BLaER1 (cell line): ENCODE data around the gene TECR.
A peak's percentile ranks its signal among the peaks of the same experiment; 100 is the strongest.
"Not testable (repeated sequence)": the region's sequence is repeated elsewhere in the genome, so short reads cannot be mapped to it uniquely, and the experiment has no call there.

Source experiments
- H3K27ac ChIP-seq: shearing (Covaris generic); formaldehyde crosslinking; 2 replicates; pipeline ENCODE4 v1.8.1; 2022
- H3K27me3 ChIP-seq: shearing (Covaris generic); formaldehyde crosslinking; 2 replicates; pipeline ENCODE4 v1.8.1; 2022
- H3K36me3 ChIP-seq: shearing (Covaris generic); formaldehyde crosslinking; 2 replicates; pipeline ENCODE4 v1.8.1; 2022
- H3K4me1 ChIP-seq: shearing (Covaris generic); formaldehyde crosslinking; 2 replicates; pipeline ENCODE4 v1.8.1; 2022
- H3K4me2 ChIP-seq: shearing (Covaris generic); formaldehyde crosslinking; 2 replicates; pipeline ENCODE4 v1.8.1; 2022
- H3K4me3 ChIP-seq: shearing (Covaris generic); formaldehyde crosslinking; 2 replicates; pipeline ENCODE4 v1.8.1; 2022
- H3K9ac ChIP-seq: shearing (Covaris generic); formaldehyde crosslinking; 2 replicates; pipeline ENCODE4 v1.8.1; 2022
- H3K9me3 ChIP-seq: shearing (Covaris generic); formaldehyde crosslinking; 2 replicates; pipeline ENCODE4 v1.8.1; 2022
- H4K20me1 ChIP-seq: shearing (Covaris generic); formaldehyde crosslinking; 2 replicates; pipeline ENCODE4 v1.8.1; 2022
- Cebpa-rat ChIP-seq: shearing (Covaris generic); IDR thresholded peaks from 2 replicates; pipeline ENCODE4 v1.8.1; 2022

Gene TECR

GRCh38 chr19:14611051-14611450 is 81.7 kb downstream of the TECR start:
- Histone ChIP-seq H3K27me3 (peaks cover 2% of the 10 kb centered on the region; the same call in 1 of the 2 replicates), H3K9ac (no peak overlapping the region), H3K9me3 (no peaks in the 10 kb centered on the region), H3K4me2 (peak overlapping the region; percentile 31), H4K20me1 (no peaks in the 10 kb centered on the region), H3K27ac (no peak overlapping the region), H3K36me3 (no peaks in the 10 kb centered on the region), H3K4me3 (no peak overlapping the region), H3K4me1 (peaks cover 43% of the 10 kb centered on the region)
- no peak for TF ChIP-seq Cebpa-rat

GRCh38 chr19:14612242-14612641 is 82.8 kb downstream of the TECR start:
- not testable (repeated sequence) for H4K20me1 ChIP-seq, H3K4me3 ChIP-seq, H3K9ac ChIP-seq, H3K27me3 ChIP-seq, H3K9me3 ChIP-seq, H3K27ac ChIP-seq, H3K4me2 ChIP-seq, H3K36me3 ChIP-seq
- H3K4me1 ChIP-seq, result peaks cover 43% of the 10 kb centered on the region

- no peaks in the 10 kb centered on the region for H3K27me3 ChIP-seq
- no peak overlapping the region for H3K9ac ChIP-seq
- no peaks in the 10 kb centered on the region for H3K36me3 ChIP-seq
- H4K20me1 ChIP-seq, result no peaks in the 10 kb centered on the region
- H3K9me3 ChIP-seq, result no peaks in the 10 kb centered on the region
- H3K4me1 ChIP-seq, result peaks cover 43% of the 10 kb centered on the region
- TF ChIP-seq Cebpa-rat, result no peak
- H3K4me2 ChIP-seq, result peak overlapping the region; percentile 67; the same call in 1 of the 2 replicates
- no peak overlapping the region for H3K27ac ChIP-seq
- H3K4me3 ChIP-seq, result no peak overlapping the region
These were observed 83.3 kb downstream of the TECR start for GRCh38 chr19:14612657-14613056.

- H3K9me3 ChIP-seq, H3K4me3 ChIP-seq, H4K20me1 ChIP-seq, H3K27me3 ChIP-seq, H3K36me3 ChIP-seq, H3K9ac ChIP-seq, H3K27ac ChIP-seq: not testable (repeated sequence)
- Histone ChIP-seq H3K4me1 (peaks cover 43% of the 10 kb centered on the region), H3K4me2 (peak overlapping the region; percentile 67)
These were observed 84.2 kb downstream of the TECR start for GRCh38 chr19:14613399-14614098.

- TF ChIP-seq Cebpa-rat, result no peak
- no peaks in the 10 kb centered on the region for H4K20me1 ChIP-seq
- H3K9ac ChIP-seq, result no peak overlapping the region
- no peak overlapping the region for H3K4me3 ChIP-seq
- H3K27me3 ChIP-seq, result no peaks in the 10 kb centered on the region
- peaks cover 43% of the 10 kb centered on the region for H3K4me1 ChIP-seq
- peaks cover 10% of the 10 kb centered on the region for H3K9me3 ChIP-seq
- no peak overlapping the region for H3K27ac ChIP-seq
- peak overlapping the region; percentile 67 for H3K4me2 ChIP-seq
- no peaks in the 10 kb centered on the region for H3K36me3 ChIP-seq
These were observed 84.7 kb downstream of the TECR start for GRCh38 chr19:14614099-14614412.
